Measurements from ENCODE around the gene CYP2S1. TPM values are rescaled to one million over a fixed set of nuclear protein-coding genes. Genes with fewer than 3 reads are reported as not detected.
A peak's percentile ranks its signal among the peaks of the same experiment; 100 is the strongest.

CYP2S1 gene
- total RNA-seq, 6 experiments from 2014 or later, result 0.54 to 1.9 (median 0.99) TPM

DNA sequence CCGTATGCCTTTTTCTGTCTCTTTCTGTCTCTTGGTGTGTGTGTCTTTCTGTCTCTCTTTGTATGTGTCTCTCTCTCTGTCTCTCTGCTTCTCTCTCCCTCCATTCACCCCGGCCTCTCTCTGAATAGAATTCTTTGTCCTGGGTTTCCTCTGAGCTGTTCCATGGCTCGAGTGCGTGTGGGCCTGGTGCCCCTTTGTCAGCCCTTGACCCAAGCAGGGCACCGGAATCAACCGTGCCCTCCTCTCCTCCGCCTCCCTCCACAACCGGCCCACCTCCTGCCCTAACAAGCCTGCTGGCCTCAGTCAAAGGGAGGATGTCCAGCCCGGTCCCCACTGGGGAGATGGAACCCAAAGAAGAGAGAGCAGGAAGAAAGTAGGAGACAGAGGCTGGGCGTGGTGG is 29.2 kb downstream of the CYP2S1 start:
- Histone ChIP-seq H3K27me3 (no peaks in the 10 kb centered on the region), H3K4me3 (no peak overlapping the region), H3K4me1 (no peaks in the 10 kb centered on the region), H3K36me3 (no peaks in the 10 kb centered on the region), H3K9me3 (no peaks in the 10 kb centered on the region), H3K27ac (no peak overlapping the region)
- TF ChIP-seq, protein P1, sequence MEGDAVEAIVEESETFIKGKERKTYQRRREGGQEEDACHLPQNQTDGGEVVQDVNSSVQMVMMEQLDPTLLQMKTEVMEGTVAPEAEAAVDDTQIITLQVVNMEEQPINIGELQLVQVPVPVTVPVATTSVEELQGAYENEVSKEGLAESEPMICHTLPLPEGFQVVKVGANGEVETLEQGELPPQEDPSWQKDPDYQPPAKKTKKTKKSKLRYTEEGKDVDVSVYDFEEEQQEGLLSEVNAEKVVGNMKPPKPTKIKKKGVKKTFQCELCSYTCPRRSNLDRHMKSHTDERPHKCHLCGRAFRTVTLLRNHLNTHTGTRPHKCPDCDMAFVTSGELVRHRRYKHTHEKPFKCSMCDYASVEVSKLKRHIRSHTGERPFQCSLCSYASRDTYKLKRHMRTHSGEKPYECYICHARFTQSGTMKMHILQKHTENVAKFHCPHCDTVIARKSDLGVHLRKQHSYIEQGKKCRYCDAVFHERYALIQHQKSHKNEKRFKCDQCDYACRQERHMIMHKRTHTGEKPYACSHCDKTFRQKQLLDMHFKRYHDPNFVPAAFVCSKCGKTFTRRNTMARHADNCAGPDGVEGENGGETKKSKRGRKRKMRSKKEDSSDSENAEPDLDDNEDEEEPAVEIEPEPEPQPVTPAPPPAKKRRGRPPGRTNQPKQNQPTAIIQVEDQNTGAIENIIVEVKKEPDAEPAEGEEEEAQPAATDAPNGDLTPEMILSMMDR (IDR thresholded peaks at IDR 0.05), result no peak
- TF ChIP-seq POLR2A (IDR thresholded peaks at IDR 0.05), result no peak
- ATAC-seq (no peak), DNase-seq (no peak)
- 48% methylated on average over 5 of the region's 10 CpGs for WGBS (ENCODE audit: insufficient coverage, low coverage, low lambda C conversion rate, missing lambda C conversion rate)
- intact Hi-C loops (cut with DNase I), result no loop called here

DNA sequence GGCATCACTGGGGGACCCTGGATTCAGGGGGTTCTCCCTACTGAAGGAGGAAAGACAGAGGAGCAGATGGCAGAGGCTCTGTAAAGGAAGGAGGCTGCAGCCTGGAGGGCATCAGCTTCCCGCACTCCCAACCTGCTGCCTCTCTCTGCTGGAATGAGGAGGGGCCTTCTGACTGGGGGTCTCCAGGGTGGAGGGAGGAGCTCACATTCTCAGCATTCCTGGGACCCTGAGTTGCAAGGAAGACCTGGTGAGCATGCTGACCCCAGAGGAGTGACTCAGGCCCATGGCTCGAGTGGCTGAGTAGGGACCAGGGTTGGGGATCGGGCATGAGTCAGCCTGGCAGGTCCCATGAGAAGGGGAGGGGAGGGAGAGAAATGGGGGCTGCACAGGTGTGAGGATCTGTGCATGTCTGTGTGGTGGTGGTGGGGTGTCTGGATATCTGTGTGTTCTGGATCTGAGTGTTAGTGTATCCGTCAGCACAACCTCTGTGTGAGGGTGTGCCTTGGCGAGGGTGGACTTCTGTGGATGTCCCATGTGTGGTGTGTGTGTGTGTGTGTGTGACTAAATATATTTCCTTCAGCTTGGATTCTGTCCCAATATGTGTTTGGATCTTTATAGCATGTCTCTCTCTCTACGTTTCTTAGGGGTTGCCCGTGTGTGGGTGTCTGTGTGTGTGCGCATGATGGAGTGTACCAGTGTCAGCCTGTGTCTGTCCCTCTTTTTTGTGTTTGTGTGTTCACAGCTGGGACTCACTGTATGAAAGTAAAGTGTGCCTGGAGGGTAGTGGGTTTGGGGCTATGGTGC is 30.6 kb downstream of the CYP2S1 start:
- no peaks in the 10 kb centered on the region for H3K36me3 ChIP-seq
- H3K4me3 ChIP-seq, result no peak overlapping the region
- TF ChIP-seq, protein P1 (IDR thresholded peaks at IDR 0.05), result no peak
- TF ChIP-seq POLR2A (IDR thresholded peaks at IDR 0.05), result no peak
- H3K27ac ChIP-seq, result no peak overlapping the region
- 44% methylated on average over 6 of the region's 8 CpGs for WGBS (ENCODE audit: insufficient coverage, low coverage, low lambda C conversion rate, missing lambda C conversion rate)
- H3K9me3 ChIP-seq, result no peaks in the 10 kb centered on the region
- H3K27me3 ChIP-seq, result no peaks in the 10 kb centered on the region
- H3K4me1 ChIP-seq, result no peaks in the 10 kb centered on the region
- intact Hi-C loops (cut with DNase I), result no loop called here
- no peak for DNase-seq
- peak in 1 of 4 donors; percentile 22 for ATAC-seq

DNA sequence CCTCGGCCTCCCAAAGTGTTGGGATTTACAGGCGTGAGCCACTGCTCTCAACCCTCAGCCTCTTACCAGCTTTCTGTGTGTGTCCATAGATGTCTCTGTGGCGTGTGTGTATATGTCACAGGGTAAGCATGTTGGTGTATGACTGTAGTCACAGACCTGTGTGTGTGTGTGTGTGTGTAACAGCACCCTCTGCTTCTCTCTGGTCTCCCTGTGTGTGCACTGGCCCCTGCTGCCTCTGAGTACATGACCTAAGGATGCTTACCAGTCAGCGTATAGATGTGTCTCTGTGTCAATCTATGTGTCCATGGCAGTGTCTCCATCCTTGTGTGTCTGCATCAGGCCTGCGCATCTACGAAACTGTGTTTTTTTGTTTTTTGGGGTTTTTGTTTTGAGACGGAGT is 31.6 kb downstream of the CYP2S1 start:
- no peak for ATAC-seq
- no peak for TF ChIP-seq POLR2A (IDR thresholded peaks at IDR 0.05)
- TF ChIP-seq, protein P1 (IDR thresholded peaks at IDR 0.05), result no peak
- Histone ChIP-seq H3K4me1 (no peaks in the 10 kb centered on the region), H3K27me3 (no peaks in the 10 kb centered on the region), H3K9me3 (no peaks in the 10 kb centered on the region), H3K36me3 (no peaks in the 10 kb centered on the region), H3K4me3 (no peak overlapping the region), H3K27ac (no peak overlapping the region)
- DNase-seq, result no peak
- intact Hi-C loops (cut with DNase I), result no loop called here
- 82% methylated on average over 4 of the region's 7 CpGs for WGBS (ENCODE audit: insufficient coverage, low coverage, low lambda C conversion rate, missing lambda C conversion rate)

DNA sequence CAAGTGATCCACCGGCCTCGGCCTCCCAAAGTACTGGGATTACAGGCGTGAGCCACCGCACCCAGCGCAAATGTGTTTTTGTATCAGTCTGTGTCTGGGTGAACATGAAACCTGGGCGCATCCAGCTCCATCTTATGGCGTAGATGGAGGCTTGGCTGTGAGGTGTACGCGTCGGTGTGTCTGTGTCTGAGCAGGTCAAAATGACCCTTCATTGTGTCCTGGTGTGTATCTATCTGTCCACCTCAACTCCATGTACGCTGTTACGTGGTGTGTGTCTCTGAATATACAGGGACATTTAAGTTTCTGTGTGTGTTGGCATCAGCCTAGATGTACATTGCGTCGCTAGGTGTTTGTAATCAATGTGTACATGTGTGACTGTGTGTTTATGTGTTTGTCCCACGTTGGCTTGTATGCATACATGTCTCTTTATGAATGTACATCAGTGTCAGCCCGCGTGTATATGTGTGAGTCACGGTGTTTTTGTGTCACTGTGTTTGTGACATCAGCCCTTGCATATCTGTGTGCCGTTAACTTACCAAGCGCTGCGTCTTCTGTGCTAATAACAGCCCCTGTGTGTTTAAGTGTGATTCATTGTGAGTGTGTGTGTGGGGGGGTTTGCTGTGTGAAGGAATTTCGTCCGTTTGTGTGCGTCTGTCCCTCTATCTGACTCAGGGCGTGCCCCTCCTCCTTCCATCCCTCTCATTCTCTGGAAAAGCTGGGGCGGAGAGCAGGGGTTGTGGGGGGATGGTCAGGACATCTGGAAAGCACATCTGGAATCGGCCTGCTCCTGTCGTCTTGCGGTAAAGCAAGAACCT is 32.4 kb downstream of the CYP2S1 start:
- peak in 3 of 4 donors; percentile 4 to 39 (median 5) for ATAC-seq
- H3K9me3 ChIP-seq, result no peaks in the 10 kb centered on the region
- TF ChIP-seq, protein P1 (IDR thresholded peaks at IDR 0.05), result no peak
- TF ChIP-seq POLR2A (IDR thresholded peaks at IDR 0.05), result no peak

More for the DNA sequence above, 32.4 kb downstream of the CYP2S1 start:
- intact Hi-C loops (cut with DNase I), result no loop called here
- H3K27me3 ChIP-seq, result no peaks in the 10 kb centered on the region
- 55% methylated on average over 23 of the region's 29 CpGs for WGBS (ENCODE audit: insufficient coverage, low coverage, low lambda C conversion rate, missing lambda C conversion rate)
- no peaks in the 10 kb centered on the region for H3K4me1 ChIP-seq
- H3K4me3 ChIP-seq, result peak overlapping the region; percentile 50 to 60 (median 55)
- no peaks in the 10 kb centered on the region for H3K36me3 ChIP-seq
- peak in 1 of 3 donors; percentile 24 for DNase-seq
- peak overlapping the region; percentile 36 to 41 (median 40) for H3K27ac ChIP-seq
